Smooth muscle cell (in vitro differentiated cells): ENCODE data around the gene PCSK4. TPM values are rescaled to one million over a fixed set of nuclear protein-coding genes. Genes with fewer than 3 reads are reported as not detected.

Experiments
- DNase-seq: peaks from one replicate; lab custom pipeline; 2025; ENCODE audit not compliant: unreplicated experiment; lab: John Stamatoyannopoulos, UW
- H2AFZ ChIP-seq: fragments of 200-600 bp; sonication (generic); 2 replicates; pipeline ENCODE4 v1.6.0; 2016; ENCODE audit warnings: antibody characterized with exemption, low read depth, mild to moderate bottlenecking
- H3F3A ChIP-seq: fragments of 200-600 bp; sonication (generic); 2 replicates; pipeline ENCODE4 v1.6.0; 2017; ENCODE audit warnings: antibody characterized with exemption, low read depth
- H3K27ac ChIP-seq: fragments of 200-600 bp; sonication (generic); 2 replicates; pipeline ENCODE4 v1.5.1; 2016; ENCODE audit warnings: low read depth, mild to moderate bottlenecking
- H3K27me3 ChIP-seq: fragments of 200-600 bp; sonication (generic); 2 replicates; pipeline ENCODE4 v1.6.1; 2016; ENCODE audit warnings: low read depth, mild to moderate bottlenecking
- H3K36me3 ChIP-seq: fragments of 200-600 bp; sonication (generic); 2 replicates; pipeline ENCODE4 v1.5.1; 2016; ENCODE audit warnings: low read depth
- H3K4me1 ChIP-seq: fragments of 200-600 bp; sonication (generic); 2 replicates; pipeline ENCODE4 v1.5.1; 2016; ENCODE audit warnings: low read depth
- H3K4me2 ChIP-seq: fragments of 200-600 bp; sonication (generic); 2 replicates; pipeline ENCODE4 v1.6.0; 2016; ENCODE audit warnings: mild to moderate bottlenecking
- H3K4me3 ChIP-seq: fragments of 200-600 bp; sonication (generic); 2 replicates; pipeline ENCODE4 v1.5.1; 2016; ENCODE audit warnings: mild to moderate bottlenecking
- H3K79me2 ChIP-seq: fragments of 200-600 bp; sonication (generic); 2 replicates; pipeline ENCODE4 v1.6.0; 2016; ENCODE audit warnings: low read depth, mild to moderate bottlenecking
- H3K9ac ChIP-seq: fragments of 200-600 bp; sonication (generic); 2 replicates; pipeline ENCODE4 v1.6.0; 2016; ENCODE audit warnings: low read depth
- H3K9me3 ChIP-seq: fragments of 200-600 bp; sonication (generic); replicated peaks from 2 replicates; pipeline ENCODE4 v1.5.1; 2016; ENCODE audit warnings: low read depth
- H4K20me1 ChIP-seq: fragments of 200-600 bp; sonication (generic); 2 replicates; pipeline ENCODE4 v1.6.0; 2016; ENCODE audit warnings: low read depth
- WGBS: methylation state at CpG from one replicate; pipeline ENCODE4 v1.1.7; 2016; ENCODE audit warnings: low lambda C conversion rate; 5-methylcytosine and 5-hydroxymethylcytosine counted together
- polyA plus RNA-seq: library from polyadenylated mRNA; unstranded; fragments of >200 nt; fragmentation: Nextera tagmentation; extraction: Ambion mirVana; gene quantifications from 2 replicates; pipeline ENCODE4 v1.2.1, GENCODE V29; 2016
- total RNA-seq: library from RNA; depleted of rRNA; stranded (reverse); fragments of >200 nt; gene quantifications from 2 replicates; pipeline ENCODE4 v1.2.3, GENCODE V29; 2014
- TF ChIP-seq, protein P1 (sequence below): fragments of 200-600 bp; sonication (generic); IDR thresholded peaks from 2 replicates; pipeline ENCODE4 v1.5.1; 2017; ENCODE audit warnings: borderline replicate concordance, mild to moderate bottlenecking, antibody characterized with exemption; ENCODE audit not compliant: insufficient read depth, poor library complexity, severe bottlenecking

Gene PCSK4
- total and polyA plus RNA-seq, 2 experiments from 2014 or later = 1.7 to 8.7 TPM

DNA sequence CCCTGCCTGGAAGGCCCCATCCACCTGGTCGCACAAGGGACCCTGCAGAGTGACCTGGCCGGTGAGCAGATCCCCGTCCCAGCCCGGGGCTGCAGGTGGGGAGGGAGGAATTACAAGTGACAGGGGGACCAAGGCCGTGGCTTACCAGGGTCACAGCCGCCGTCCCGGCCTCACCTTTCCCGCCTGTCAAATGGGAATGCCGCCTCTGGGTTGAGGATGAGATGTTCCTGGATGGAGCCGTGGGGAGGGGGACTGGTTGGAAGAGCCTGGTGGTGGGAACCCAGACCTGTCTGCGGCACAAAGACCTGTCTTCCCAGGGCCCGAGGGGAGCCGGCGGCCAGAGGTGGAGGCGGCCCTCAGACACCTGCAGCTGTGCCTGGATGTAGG, 39.3 kb upstream of the PCSK4 start:
- no peak overlapping the region for H3K4me2 ChIP-seq
- no peaks in the 10 kb centered on the region for H3K79me2 ChIP-seq
- no peaks in the 10 kb centered on the region for H4K20me1 ChIP-seq
- H3K36me3 ChIP-seq = no peaks in the 10 kb centered on the region
- H3K27me3 ChIP-seq = peaks cover 17% of the 10 kb centered on the region
- no peaks in the 10 kb centered on the region for H3K4me1 ChIP-seq
- H3K27ac ChIP-seq = no peak overlapping the region
- H3F3A ChIP-seq = no peaks in the 10 kb centered on the region
- H3K9ac ChIP-seq = no peak overlapping the region
- 86% methylated on average over 16 of the region's 16 CpGs for WGBS
- H2AFZ ChIP-seq = no peak overlapping the region
- TF ChIP-seq, protein P1, sequence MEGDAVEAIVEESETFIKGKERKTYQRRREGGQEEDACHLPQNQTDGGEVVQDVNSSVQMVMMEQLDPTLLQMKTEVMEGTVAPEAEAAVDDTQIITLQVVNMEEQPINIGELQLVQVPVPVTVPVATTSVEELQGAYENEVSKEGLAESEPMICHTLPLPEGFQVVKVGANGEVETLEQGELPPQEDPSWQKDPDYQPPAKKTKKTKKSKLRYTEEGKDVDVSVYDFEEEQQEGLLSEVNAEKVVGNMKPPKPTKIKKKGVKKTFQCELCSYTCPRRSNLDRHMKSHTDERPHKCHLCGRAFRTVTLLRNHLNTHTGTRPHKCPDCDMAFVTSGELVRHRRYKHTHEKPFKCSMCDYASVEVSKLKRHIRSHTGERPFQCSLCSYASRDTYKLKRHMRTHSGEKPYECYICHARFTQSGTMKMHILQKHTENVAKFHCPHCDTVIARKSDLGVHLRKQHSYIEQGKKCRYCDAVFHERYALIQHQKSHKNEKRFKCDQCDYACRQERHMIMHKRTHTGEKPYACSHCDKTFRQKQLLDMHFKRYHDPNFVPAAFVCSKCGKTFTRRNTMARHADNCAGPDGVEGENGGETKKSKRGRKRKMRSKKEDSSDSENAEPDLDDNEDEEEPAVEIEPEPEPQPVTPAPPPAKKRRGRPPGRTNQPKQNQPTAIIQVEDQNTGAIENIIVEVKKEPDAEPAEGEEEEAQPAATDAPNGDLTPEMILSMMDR = no peak
- H3K9me3 ChIP-seq = no peaks in the 10 kb centered on the region
- no peak for DNase-seq
- no peak overlapping the region for H3K4me3 ChIP-seq

DNA sequence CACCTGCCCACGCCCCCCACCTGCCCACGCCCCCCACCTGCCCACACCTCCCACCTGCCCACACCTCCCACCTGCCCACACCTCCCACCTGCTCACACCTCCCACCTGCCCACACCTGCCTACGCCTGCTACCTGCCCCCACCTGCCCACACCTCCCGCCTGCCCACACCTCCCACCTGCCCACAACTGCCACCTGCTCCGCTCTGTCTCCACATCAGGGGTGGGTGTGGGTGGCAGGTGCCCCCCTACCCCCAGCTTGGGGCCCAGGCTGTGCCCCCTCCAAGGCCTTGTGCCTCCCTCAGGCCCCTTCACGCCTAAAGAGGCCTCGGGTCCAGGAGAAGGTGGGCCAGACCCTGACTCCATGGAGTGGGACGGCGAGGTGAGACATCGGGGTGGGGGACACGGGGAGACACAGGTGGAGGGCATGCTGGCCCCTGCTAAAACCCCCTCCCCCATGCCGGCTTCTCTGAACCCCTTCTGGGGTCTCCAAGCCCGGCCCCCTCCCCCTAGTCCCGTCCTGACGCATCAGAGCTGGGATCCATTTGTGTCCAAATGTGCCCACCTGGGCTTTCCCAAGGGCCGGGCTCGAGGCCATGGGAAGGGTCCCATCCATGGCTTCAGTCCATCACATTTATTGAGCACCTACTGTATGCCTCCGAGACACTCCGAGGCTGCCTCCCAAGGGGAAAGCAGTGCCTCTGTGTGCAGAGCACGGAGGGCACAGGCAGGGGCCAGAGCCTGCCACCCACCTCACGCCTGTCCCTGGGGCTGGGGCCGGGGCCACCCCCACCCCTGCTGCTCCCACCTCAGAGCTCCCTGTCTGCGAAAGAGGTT, 38.7 kb upstream of the PCSK4 start:
- DNase-seq = no peak
- WGBS = 89% methylated on average over 11 of the region's 23 CpGs
- H2AFZ ChIP-seq = no peak overlapping the region

DNA sequence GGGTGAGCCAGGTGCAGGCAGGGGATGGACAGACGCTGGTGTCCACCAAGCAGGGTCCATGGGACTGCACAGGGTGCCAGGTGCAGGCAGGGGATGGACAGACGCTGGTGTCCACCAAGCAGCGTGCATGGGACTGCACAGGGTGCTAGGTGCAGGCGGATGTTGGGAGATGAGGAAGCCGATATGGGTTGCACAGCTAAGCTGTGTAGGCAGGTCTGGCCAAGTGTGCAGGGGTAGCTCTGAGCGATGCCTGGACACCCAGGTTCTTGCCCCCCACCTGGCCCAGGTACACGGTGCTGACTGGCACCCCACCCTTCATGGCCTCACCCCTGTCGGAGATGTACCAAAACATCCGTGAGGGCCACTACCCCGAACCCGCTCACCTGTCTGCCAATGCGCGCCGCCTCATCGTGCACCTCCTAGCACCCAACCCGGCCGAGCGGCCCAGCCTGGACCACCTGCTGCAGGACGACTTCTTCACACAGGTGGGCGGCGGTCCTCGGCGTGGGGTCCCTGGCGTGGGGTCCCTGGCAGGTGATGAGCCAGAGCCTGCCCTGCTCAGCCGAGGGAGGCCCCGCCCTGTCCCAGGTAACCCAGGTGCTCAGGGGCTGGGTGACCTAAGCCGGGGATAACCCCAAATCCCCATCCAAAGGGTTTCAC, 37.6 kb upstream of the PCSK4 start:
- Histone ChIP-seq H3K4me1 (no peaks in the 10 kb centered on the region), H3K27ac (no peak overlapping the region), H4K20me1 (no peaks in the 10 kb centered on the region), H2AFZ (no peak overlapping the region), H3F3A (no peaks in the 10 kb centered on the region), H3K36me3 (no peaks in the 10 kb centered on the region), H3K4me2 (no peak overlapping the region), H3K4me3 (no peak overlapping the region), H3K27me3 (peaks cover 32% of the 10 kb centered on the region), H3K79me2 (no peaks in the 10 kb centered on the region), H3K9ac (no peak overlapping the region), H3K9me3 (no peaks in the 10 kb centered on the region)
- no peak for DNase-seq
- 85% methylated on average over 24 of the region's 27 CpGs for WGBS
- TF ChIP-seq, protein P1 = no peak

More for the DNA sequence above, 38.7 kb upstream of the PCSK4 start:
- no peaks in the 10 kb centered on the region for H3K36me3 ChIP-seq
- H3K4me3 ChIP-seq = no peak overlapping the region
- H3K4me2 ChIP-seq = no peak overlapping the region
- no peaks in the 10 kb centered on the region for H3K9me3 ChIP-seq
- H3K4me1 ChIP-seq = no peaks in the 10 kb centered on the region
- TF ChIP-seq, protein P1 = no peak
- no peak overlapping the region for H3K27ac ChIP-seq
- H3K79me2 ChIP-seq = no peaks in the 10 kb centered on the region
- H4K20me1 ChIP-seq = no peaks in the 10 kb centered on the region
- H3K27me3 ChIP-seq = peaks cover 22% of the 10 kb centered on the region
- H3K9ac ChIP-seq = no peak overlapping the region
- no peaks in the 10 kb centered on the region for H3F3A ChIP-seq
